ENCODE measurements around the gene TEX26. TPM values are rescaled to one million over a fixed set of nuclear protein-coding genes. Genes with fewer than 3 reads are reported as not detected.

TEX26 gene
- total and polyA plus RNA-seq, 9 of the 15 experiments (the other 6 are each of a cell fraction or from before 2014, with no cell fraction given), result not detected

- no peak overlapping the region for H3K9ac ChIP-seq (ENCODE audit: insufficient read depth in 1 of 2, low read depth in 2 of 2, low read length in 2 of 2)
- in situ Hi-C loops (cut with MboI), result no loop called here
- no peak for FAIRE-seq
- CTCF ChIA-PET (ENCODE audit: low intra/inter-chr PET ratio), result no interaction called here
- H3K79me2 ChIP-seq (ENCODE audit: control insufficient read depth, insufficient read depth, low read length), result no peaks in the 10 kb centered on the region
- H3K9me3 ChIP-seq (replicated peaks; ENCODE audit: control insufficient read depth, insufficient read depth, low read depth, low read length), result no peaks in the 10 kb centered on the region
- no peak overlapping the region for H3K27ac ChIP-seq (ENCODE audit: extremely low read depth, low read depth, low read length)
- no peaks in the 10 kb centered on the region for H3K4me1 ChIP-seq (replicated peaks in 1 of 2; ENCODE audit: control insufficient read depth in 2 of 2, insufficient read depth in 2 of 2, low read length in 2 of 2)
- ATAC-seq, result no peak
- H3K27me3 ChIP-seq (ENCODE audit: control insufficient read depth in 2 of 2, insufficient read depth in 2 of 2, low read length in 2 of 2), result no peaks in the 10 kb centered on the region
- no peaks in the 10 kb centered on the region for H3K9me1 ChIP-seq (ENCODE audit: control insufficient read depth, insufficient read depth, low read length)
- no TSS peak for BruUV-seq (replicated peaks)
- H3K4me3 ChIP-seq, result no peak overlapping the region
- H3K36me3 ChIP-seq (ENCODE audit: control insufficient read depth, insufficient read depth, low read length), result no peaks in the 10 kb centered on the region
- no peaks in the 10 kb centered on the region for H4K20me1 ChIP-seq (replicated peaks; ENCODE audit: control insufficient read depth, insufficient read depth, low read length)
- POLR2A ChIA-PET, result no interaction called here
- WGBS (ENCODE audit: insufficient coverage, low coverage, missing lambda C conversion rate), result 0% methylated on average over 4 of the region's 4 CpGs
- no peak for TF ChIP-seq CEBPG (CRISPR knock-in tag; IDR thresholded peaks at IDR 0.05)
- TF ChIP-seq CEBPG (tag; conservative IDR thresholded peaks at IDR 0.05 in 1 of 2, IDR thresholded peaks at IDR 0.05 in 1 of 2), result no peak
- TF ChIP-seq EGR1 (conservative IDR thresholded peaks at IDR 0.05), result no peak
- TF ChIP-seq E2F3 (CRISPR knock-in tag; IDR thresholded peaks at IDR 0.05), result no peak
- no peak for TF ChIP-seq RBM34 (IDR thresholded peaks at IDR 0.05; ENCODE audit: borderline replicate concordance, insufficient read depth, low read length)
- TF ChIP-seq NONO (IDR thresholded peaks at IDR 0.05; ENCODE audit: low read depth in 2 of 2, low read length in 1 of 2), result no peak
- no peak for TF ChIP-seq ZNF282 (CRISPR knock-in tag; IDR thresholded peaks at IDR 0.05)
- H3K4me2 ChIP-seq (ENCODE audit: insufficient read depth, low read length), result no peak overlapping the region
- no peak for DNase-seq (ENCODE audit: extremely low read depth in 1 of 4, low spot score in 3 of 4)
- no peak overlapping the region for H2AFZ ChIP-seq (ENCODE audit: low read depth, low read length)
- intact Hi-C loops (cut with micrococcal nuclease), result no loop called here
These were observed 52.2 kb downstream of the TEX26 start for GRCh38 chr13:30984620-30985019.

- in situ Hi-C loops (cut with MboI) (no loop called here), intact Hi-C loops (cut with micrococcal nuclease) (no loop called here)
- BruUV-seq (replicated peaks), result no TSS peak
- H4K20me1 ChIP-seq (replicated peaks; ENCODE audit: control insufficient read depth, insufficient read depth, low read length), result no peaks in the 10 kb centered on the region
- CTCF ChIA-PET (ENCODE audit: low intra/inter-chr PET ratio), result no interaction called here
- no peak for TF ChIP-seq ZNF347 (CRISPR knock-in tag; IDR thresholded peaks at IDR 0.05; ENCODE audit: low read depth)
- no peak overlapping the region for H3K4me3 ChIP-seq
- DNase-seq (ENCODE audit: extremely low read depth in 1 of 4, low spot score in 3 of 4) (no peak), ATAC-seq (no peak), FAIRE-seq (no peak)
- H3K36me3 ChIP-seq (ENCODE audit: control insufficient read depth, insufficient read depth, low read length), result no peaks in the 10 kb centered on the region
- no peak overlapping the region for H3K27ac ChIP-seq (ENCODE audit: extremely low read depth, low read depth, low read length)
- POLR2A ChIA-PET, result no interaction called here
- WGBS (ENCODE audit: insufficient coverage, low coverage, missing lambda C conversion rate), result 0% methylated on average over 3 of the region's 3 CpGs
- H3K9me3 ChIP-seq (replicated peaks; ENCODE audit: control insufficient read depth, insufficient read depth, low read depth, low read length), result no peaks in the 10 kb centered on the region
- no peaks in the 10 kb centered on the region for H3K9me1 ChIP-seq (ENCODE audit: control insufficient read depth, insufficient read depth, low read length)
- H3K4me1 ChIP-seq (replicated peaks in 1 of 2; ENCODE audit: control insufficient read depth in 2 of 2, insufficient read depth in 2 of 2, low read length in 2 of 2), result no peaks in the 10 kb centered on the region
- H3K27me3 ChIP-seq (ENCODE audit: control insufficient read depth in 2 of 2, insufficient read depth in 2 of 2, low read length in 2 of 2), result no peaks in the 10 kb centered on the region
- H3K79me2 ChIP-seq (ENCODE audit: control insufficient read depth, insufficient read depth, low read length), result no peaks in the 10 kb centered on the region
- H3K4me2 ChIP-seq (ENCODE audit: insufficient read depth, low read length), result no peak overlapping the region
- no peak overlapping the region for H3K9ac ChIP-seq (ENCODE audit: insufficient read depth in 1 of 2, low read depth in 2 of 2, low read length in 2 of 2)
- no peak overlapping the region for H2AFZ ChIP-seq (ENCODE audit: low read depth, low read length)
These were observed 53.3 kb downstream of the TEX26 start for GRCh38 chr13:30985637-30986205.

Data from K562 (cell line).